H1 (cell line): ENCODE data around the gene FBXL5. TPM values are rescaled to one million over a fixed set of nuclear protein-coding genes. Genes with fewer than 3 reads are reported as not detected.

Source experiments
- ATF2 ChIP-seq: IDR thresholded peaks from 2 replicates; pipeline ENCODE4 v1.6.1; 2012; ENCODE audit warnings: low read length, inconsistent platforms
- CBX5 ChIP-seq: fragments of 300-800, 300-1000 bp; sonication (generic); IDR thresholded peaks from 2 replicates; pipeline ENCODE4 v1.7.1; 2016; ENCODE audit warnings: antibody characterized with exemption, low read length, low read depth
- E2F6 ChIP-seq: IDR thresholded peaks from 2 replicates; pipeline ENCODE4 v1.6.1; 2012; ENCODE audit warnings: inconsistent platforms
- EP300 ChIP-seq, 2 experiments: IDR thresholded peaks; 1 replicate in 1 of 2; 2 replicates in 1 of 2; pipeline ENCODE4 v1.6.1; 2011 to 2012; ENCODE audit warnings: low read depth in 2 of 2, low read length in 2 of 2, mild to moderate bottlenecking in 2 of 2, borderline replicate concordance in 1 of 2, inconsistent platforms in 1 of 2, moderate library complexity in 1 of 2
- JUN ChIP-seq: IDR thresholded peaks from 2 replicates; pipeline ENCODE4 v1.6.1; 2011; ENCODE audit warnings: low read depth, mild to moderate bottlenecking, improper control_type of control experiment, low read length
- RBBP5 ChIP-seq: IDR thresholded peaks from 2 replicates; pipeline ENCODE4 v1.7.1; 2012; ENCODE audit warnings: low read depth, mild to moderate bottlenecking, inconsistent platforms, low read length, moderate library complexity, borderline replicate concordance
- SP4 ChIP-seq: IDR thresholded peaks from 2 replicates; pipeline ENCODE4 v1.6.1; 2012; ENCODE audit warnings: low read length, inconsistent platforms
- TBP ChIP-seq: IDR thresholded peaks from 2 replicates; pipeline ENCODE4 v1.6.1; 2011; ENCODE audit warnings: low read depth, low read length, improper control_type of control experiment
- polyA plus RNA-seq, 7 experiments: library from polyadenylated mRNA; depleted of rRNA in 3 of 7; stranded (reverse) in 5 of 7; unstranded in 2 of 7; fragments of >200 nt in 5 of 7; fragments of 200-250 nt in 2 of 7; gene quantifications; 1 replicate in 5 of 7; 2 replicates in 1 of 7; 4 replicates in 1 of 7; pipeline versions ENCODE4 v1.2.1 to v1.2.3, GENCODE V29; 2011 to 2013; ENCODE audit warnings: missing spikeins in 2 of 7, mixed read lengths in 2 of 7
- total RNA-seq: library from RNA; stranded (reverse); fragmentation: NEBNext Ultra II Directional; extraction: Animal tissue kit (Norgen Biotek cat#: 25700); gene quantifications from 2 replicates; pipeline ENCODE4 v1.2.1, GENCODE V29; 2021

Gene FBXL5
- total and polyA plus RNA-seq, 2 of the 8 experiments (the other 6 are each of a cell fraction or from before 2014, with no cell fraction given) = 34.6 to 62.7 TPM

GRCh38 chr4:15655223-15656037 is at the start of gene FBXL5 (continued):
- TF ChIP-seq ATF2 (no peak; the same call in 1 of the 2 replicates), EP300 (IDR thresholded peaks at IDR 0.05; ENCODE audit: borderline replicate concordance in 1 of 2, low read depth in 2 of 2, low read length in 2 of 2) (no peak), RBBP5 (no peak; the same call in 1 of the 2 replicates), TBP (peak; percentile 54), JUN (no peak), E2F6 (no peak; the same call in 1 of the 2 replicates), SP4 (peak; percentile 81; the same call in 1 of the 2 replicates), CBX5 (no peak)
